HEK293 (cell line): Measurements from ENCODE around the gene UMOD.

ENCODE experiments used
- CTCF ChIA-PET: fragments of 350-600 bp; formaldehyde crosslinking; extraction: SDS; loops from one replicate; lab custom pipeline; 2021; ENCODE audit warnings: antibody characterized with exemption; lab: Yijun Ruan, JAX
- POLR2A ChIA-PET: fragments of 300-600 bp; formaldehyde crosslinking; extraction: SDS; loops from one replicate; lab custom pipeline; 2020; ENCODE audit warnings: antibody characterized with exemption, inconsistent platforms; lab: Yijun Ruan, JAX
- H3K27ac ChIP-seq: fragments of 200-500 bp; sonication (Bioruptor generic); 2 replicates; pipeline ENCODE4 v1.5.1; 2014; ENCODE audit warnings: low read depth, low read length, control low read depth, inconsistent platforms; ENCODE audit errors: extremely low read depth
- H3K36me3 ChIP-seq, 2 experiments: fragments of 200-500 bp in 1 of 2; sonication (Bioruptor generic) in 1 of 2; 1 replicate in 1 of 2; 2 replicates in 1 of 2; pipeline ENCODE4 v1.5.1; 2014 to 2017; ENCODE audit warnings: inconsistent platforms in 2 of 2, low read length in 2 of 2; ENCODE audit not compliant: control insufficient read depth in 2 of 2, insufficient read depth in 1 of 2
- H3K4me1 ChIP-seq: fragments of 200-500 bp; sonication (Bioruptor generic); 2 replicates; pipeline ENCODE4 v1.5.1; 2014; ENCODE audit warnings: mild to moderate bottlenecking, low read length, inconsistent platforms; ENCODE audit not compliant: control insufficient read depth, insufficient read depth
- H3K4me3 ChIP-seq: 2 replicates; pipeline ENCODE4 v1.5.1; 2011; ENCODE audit warnings: low read depth, mild to moderate bottlenecking, control low read depth, low read length, moderate library complexity
- H3K9me3 ChIP-seq: fragments of 200-500 bp; sonication (Bioruptor generic); 2 replicates; pipeline ENCODE4 v1.5.1; 2014; ENCODE audit warnings: low read depth, low read length, inconsistent platforms; ENCODE audit not compliant: control insufficient read depth, insufficient read depth
- BCL11B ChIP-seq: fragments of 450-650 bp; formaldehyde crosslinking; IDR thresholded peaks from 2 replicates; pipeline ENCODE4 v1.5.1; 2016; ENCODE audit warnings: low read depth, missing biosample characterization, missing genetic modification characterization
- GLI2 ChIP-seq: fragments of 450-650 bp; formaldehyde crosslinking; IDR thresholded peaks from 2 replicates; pipeline ENCODE4; 2017; ENCODE audit warnings: missing biosample characterization, missing genetic modification characterization, low read depth, borderline replicate concordance
- KLF16 ChIP-seq: fragments of 450-650 bp; formaldehyde crosslinking; IDR thresholded peaks from 2 replicates; pipeline ENCODE4 v1.5.1; 2017; ENCODE audit warnings: missing biosample characterization, missing genetic modification characterization
- OSR2 ChIP-seq: fragments of 450-650 bp; formaldehyde crosslinking; IDR thresholded peaks from 2 replicates; pipeline ENCODE4 v1.5.1; 2016; ENCODE audit warnings: missing biosample characterization, missing genetic modification characterization
- REPIN1 ChIP-seq: fragments of 450-650 bp; formaldehyde crosslinking; IDR thresholded peaks from 2 replicates; pipeline ENCODE4 v1.5.1; 2017; ENCODE audit warnings: missing biosample characterization, missing genetic modification characterization, low read depth
- SETDB1 ChIP-seq: IDR thresholded peaks from one replicate; pipeline ENCODE4 v1.6.1; 2017; ENCODE audit warnings: mild to moderate bottlenecking, low read length, moderate library complexity, mixed read lengths; ENCODE audit not compliant: insufficient read length
- SP3 ChIP-seq: fragments of 450-650 bp; formaldehyde crosslinking; IDR thresholded peaks from 2 replicates; pipeline ENCODE4 v1.5.1; 2016; ENCODE audit warnings: missing biosample characterization, missing genetic modification characterization
- WT1 ChIP-seq: fragments of 450-650 bp; formaldehyde crosslinking; IDR thresholded peaks from 2 replicates; pipeline ENCODE4 v1.5.1; 2016; ENCODE audit warnings: missing biosample characterization, missing genetic modification characterization
- ZFHX2 ChIP-seq: fragments of 450-650 bp; formaldehyde crosslinking; conservative IDR thresholded peaks from 2 replicates; pipeline ENCODE4 v1.5.1; 2016; ENCODE audit warnings: missing biosample characterization, missing genetic modification characterization
- ZNF10 ChIP-seq: fragments of 450-650 bp; formaldehyde crosslinking; IDR thresholded peaks from 2 replicates; pipeline ENCODE4 v1.5.1; 2017; ENCODE audit warnings: missing biosample characterization, missing genetic modification characterization
- ZNF146 ChIP-seq: fragments of 450-650 bp; formaldehyde crosslinking; IDR thresholded peaks from 2 replicates; pipeline ENCODE4 v1.5.1; 2016; ENCODE audit warnings: missing biosample characterization, missing genetic modification characterization
- ZNF155 ChIP-seq: fragments of 450-650 bp; formaldehyde crosslinking; IDR thresholded peaks from 2 replicates; pipeline ENCODE4 v1.5.1; 2016; ENCODE audit warnings: missing biosample characterization, missing genetic modification characterization
- ZNF2 ChIP-seq: fragments of 450-650 bp; formaldehyde crosslinking; IDR thresholded peaks from 2 replicates; pipeline ENCODE4 v1.5.1; 2016; ENCODE audit warnings: missing biosample characterization, missing genetic modification characterization
- ZNF221 ChIP-seq: fragments of 450-650 bp; formaldehyde crosslinking; IDR thresholded peaks from 2 replicates; pipeline ENCODE4 v1.5.1; 2017; ENCODE audit warnings: missing biosample characterization, missing genetic modification characterization, borderline replicate concordance
- ZNF26 ChIP-seq: fragments of 450-650 bp; formaldehyde crosslinking; IDR thresholded peaks from 2 replicates; pipeline ENCODE4 v1.5.1; 2016; ENCODE audit warnings: missing biosample characterization, missing genetic modification characterization
- ZNF280C ChIP-seq: fragments of 450-650 bp; formaldehyde crosslinking; IDR thresholded peaks from 2 replicates; pipeline ENCODE4 v1.5.1; 2016; ENCODE audit warnings: missing biosample characterization, missing genetic modification characterization
- ZNF350 ChIP-seq: fragments of 450-650 bp; formaldehyde crosslinking; IDR thresholded peaks from 2 replicates; pipeline ENCODE4 v1.5.0; 2017; ENCODE audit warnings: missing biosample characterization, mild to moderate bottlenecking, missing genetic modification characterization
- ZNF362 ChIP-seq: fragments of 450-650 bp; formaldehyde crosslinking; IDR thresholded peaks from 2 replicates; pipeline ENCODE4 v1.5.1; 2016; ENCODE audit warnings: missing biosample characterization, missing genetic modification characterization
- ZNF366 ChIP-seq: fragments of 450-650 bp; formaldehyde crosslinking; conservative IDR thresholded peaks from 2 replicates; pipeline ENCODE4 v1.5.1; 2016; ENCODE audit warnings: missing biosample characterization, missing genetic modification characterization
- ZNF37A ChIP-seq: fragments of 450-650 bp; IDR thresholded peaks from 2 replicates; pipeline ENCODE4 v1.5.1; 2018; ENCODE audit warnings: missing biosample characterization, missing genetic modification characterization
- ZNF548 ChIP-seq: fragments of 450-650 bp; formaldehyde crosslinking; IDR thresholded peaks from 2 replicates; pipeline ENCODE4 v1.5.1; 2016; ENCODE audit warnings: missing biosample characterization, missing genetic modification characterization
- ZNF560 ChIP-seq: fragments of 450-650 bp; formaldehyde crosslinking; IDR thresholded peaks from 2 replicates; pipeline ENCODE4 v1.5.1; 2017; ENCODE audit warnings: missing biosample characterization, missing genetic modification characterization, borderline replicate concordance
- ZNF585B ChIP-seq: fragments of 450-650 bp; formaldehyde crosslinking; IDR thresholded peaks from 2 replicates; pipeline ENCODE4 v1.5.1; 2016; ENCODE audit warnings: missing biosample characterization, missing genetic modification characterization
- ZNF629 ChIP-seq: fragments of 450-650 bp; formaldehyde crosslinking; IDR thresholded peaks from 2 replicates; pipeline ENCODE4 v1.5.1; 2017; ENCODE audit warnings: missing biosample characterization, missing genetic modification characterization
- ZNF704 ChIP-seq: fragments of 450-650 bp; formaldehyde crosslinking; IDR thresholded peaks from 2 replicates; pipeline ENCODE4 v1.5.1; 2016; ENCODE audit warnings: missing biosample characterization, missing genetic modification characterization
- ZSCAN23 ChIP-seq: fragments of 450-650 bp; formaldehyde crosslinking; IDR thresholded peaks from 2 replicates; pipeline ENCODE4 v1.5.1; 2016; ENCODE audit warnings: missing biosample characterization, missing genetic modification characterization
- ZSCAN30 ChIP-seq: fragments of 450-650 bp; IDR thresholded peaks from 2 replicates; pipeline ENCODE4 v1.5.1; 2018; ENCODE audit warnings: missing biosample characterization, mild to moderate bottlenecking, missing genetic modification characterization, moderate library complexity

Gene UMOD

GRCh38 chr16:20307791-20308190, 44.7 kb downstream of the UMOD start (continued):
- no peak for TF ChIP-seq ZNF560
- TF ChIP-seq, all 188 proteins: peak for 0

- no peaks in the 10 kb centered on the region for H3K4me1 ChIP-seq
- no peak overlapping the region for H3K4me3 ChIP-seq
- ChIA-PET CTCF (interaction anchor here (1.0 kb wide), 1 partner anchor 400 kb away, joined by 3 read pairs; no protein-coding TSS in a partner anchor), POLR2A (no interaction called here)
- no peak overlapping the region for H3K27ac ChIP-seq
- no peaks in the 10 kb centered on the region for H3K36me3 ChIP-seq
- H3K9me3 ChIP-seq = no peaks in the 10 kb centered on the region
- TF ChIP-seq ZNF10 (tag by site-specific recombination) (no peak), ZNF350 (no peak), WT1 (no peak), ZNF362 (no peak), ZNF155 (tag by site-specific recombination) (no peak), SETDB1 (no peak), SP3 (tag by site-specific recombination) (no peak), ZSCAN30 (tag by site-specific recombination) (no peak), KLF16 (no peak), ZNF37A (tag by site-specific recombination) (no peak)
These were observed 45.3 kb downstream of the UMOD start for GRCh38 chr16:20307240-20307671.

GRCh38 chr16:20306401-20306800, 46.1 kb downstream of the UMOD start:
- H3K4me3 ChIP-seq = no peak overlapping the region
- no peaks in the 10 kb centered on the region for H3K36me3 ChIP-seq
- TF ChIP-seq SP3 (tag by site-specific recombination) (no peak), ZSCAN30 (tag by site-specific recombination) (no peak), ZNF704 (tag by site-specific recombination) (no peak), ZNF221 (tag by site-specific recombination) (no peak), ZNF26 (tag by site-specific recombination) (no peak), ZNF366 (tag by site-specific recombination) (no peak), ZNF155 (tag by site-specific recombination) (no peak), ZNF548 (tag by site-specific recombination) (no peak)
- ChIA-PET POLR2A (no interaction called here), CTCF (interaction anchor here (1.0 kb wide), 1 partner anchor 399 kb away, joined by 3 read pairs; no protein-coding TSS in a partner anchor)
- no peaks in the 10 kb centered on the region for H3K9me3 ChIP-seq
- no peak overlapping the region for H3K27ac ChIP-seq
- H3K4me1 ChIP-seq = no peaks in the 10 kb centered on the region

GRCh38 chr16:20303012-20303411, 49.5 kb downstream of the UMOD start:
- Histone ChIP-seq H3K27ac (no peak overlapping the region), H3K36me3 (no peaks in the 10 kb centered on the region), H3K4me3 (no peak overlapping the region), H3K9me3 (no peaks in the 10 kb centered on the region), H3K4me1 (no peaks in the 10 kb centered on the region)
- ChIA-PET POLR2A (no interaction called here), CTCF (interaction anchor here (0.7 to 1.7 kb wide), 2 partner anchors 12 to 395 kb away, joined by 3 to 9 read pairs; no protein-coding TSS in a partner anchor)
- no peak for TF ChIP-seq ZNF146 (tag by site-specific recombination)
- no peak for TF ChIP-seq GLI2
- TF ChIP-seq ZSCAN23 (tag by site-specific recombination) = no peak
- no peak for TF ChIP-seq REPIN1 (tag by site-specific recombination)
- no peak for TF ChIP-seq BCL11B (tag by site-specific recombination)
- no peak for TF ChIP-seq ZNF629
- TF ChIP-seq OSR2 (tag by site-specific recombination) = no peak
- TF ChIP-seq ZNF280C (tag by site-specific recombination) = no peak
- TF ChIP-seq ZNF585B = no peak
- TF ChIP-seq ZNF2 (tag by site-specific recombination) = no peak
- no peak for TF ChIP-seq ZNF366 (tag by site-specific recombination)
- no peak for TF ChIP-seq ZFHX2 (tag by site-specific recombination)
